ENCODE results near the gene STAMBP. TPM values are rescaled to one million over a fixed set of nuclear protein-coding genes. Genes with fewer than 3 reads are reported as not detected.

The STAMBP gene
- total and polyA plus RNA-seq, 9 of the 15 experiments (the other 6 are each of a cell fraction or from before 2014, with no cell fraction given): 36.9 to 75.2 (median 48.8) TPM

- no peak overlapping the region for H3K4me3 ChIP-seq
- TF ChIP-seq TEAD4 (IDR thresholded peaks at IDR 0.05; ENCODE audit: low read length) (0 out of 2 replicates have a peak, but pooled peaks have one; percentile 19), TEAD4 (CRISPR knock-in tag; IDR thresholded peaks at IDR 0.05; ENCODE audit: borderline replicate concordance) (no peak), DMBX1 (CRISPR knock-in tag; IDR thresholded peaks at IDR 0.05; ENCODE audit: borderline replicate concordance) (no peak), ZNF212 (CRISPR knock-in tag; IDR thresholded peaks at IDR 0.05) (no peak), FOS (IDR thresholded peaks at IDR 0.05; ENCODE audit: extremely low read depth, insufficient read length) (peak; percentile 37), JUND (IDR thresholded peaks at IDR 0.05; ENCODE audit: borderline replicate concordance, low read depth, low read length) (no peak), JUND (tag; IDR thresholded peaks at IDR 0.05; ENCODE audit: borderline replicate concordance, low read depth, low read length) (no peak), SRF (CRISPR knock-in tag; IDR thresholded peaks at IDR 0.05) (peak; percentile 94 to 99), ZNF316 (IDR thresholded peaks at IDR 0.05) (peak; percentile 32; the same call in 1 of the 2 replicates), ZNF592 (IDR thresholded peaks at IDR 0.05) (0 out of 2 replicates have a peak, but pooled peaks have one; percentile 1), NR2C2 (CRISPR knock-in tag; IDR thresholded peaks at IDR 0.05) (no peak), NR2C2 (tag; IDR thresholded peaks at IDR 0.05) (0 out of 2 replicates have a peak, but pooled peaks have one; percentile 22), NFYB (IDR thresholded peaks at IDR 0.05; ENCODE audit: extremely low read depth, insufficient read length) (peak; percentile 13), ZNF584 (CRISPR knock-in tag; IDR thresholded peaks at IDR 0.05; ENCODE audit: low read depth) (no peak), MEF2A (IDR thresholded peaks at IDR 0.05; ENCODE audit: control insufficient read depth, low read depth, low read length) (0 out of 2 replicates have a peak, but pooled peaks have one; percentile 37), PHTF2 (CRISPR knock-in tag; IDR thresholded peaks at IDR 0.05) (no peak), ZFP36 (IDR thresholded peaks at IDR 0.05; ENCODE audit: low read depth, low read length, partially characterized antibody) (peak; percentile 53), GABPB1 (CRISPR knock-in tag; IDR thresholded peaks at IDR 0.05) (no peak), POLR2A (conservative IDR thresholded peaks at IDR 0.05) (peak; percentile 61), ZNF12 (CRISPR knock-in tag; IDR thresholded peaks at IDR 0.05) (no peak), POLR2H (tag; IDR thresholded peaks at IDR 0.05; ENCODE audit: low read depth) (peak; percentile 43; the same call in 1 of the 2 replicates), KDM1A (IDR thresholded peaks at IDR 0.05) (no peak), ARID1B (IDR thresholded peaks at IDR 0.05) (0 out of 2 replicates have a peak, but pooled peaks have one; percentile 16)
Measured at GRCh38 chr2:73832930-73833329, 4.2 kb downstream of the STAMBP start.

More at GRCh38 chr2:73832930-73833329, 4.2 kb downstream of the STAMBP start:
- intact Hi-C loops (cut with micrococcal nuclease): no loop called here
- Histone ChIP-seq H2AFZ (ENCODE audit: low read depth, low read length) (no peak overlapping the region), H3K27ac (ENCODE audit: extremely low read depth, low read depth, low read length) (peak overlapping the region; percentile 71), H3K4me1 (replicated peaks in 1 of 2; ENCODE audit: control insufficient read depth in 2 of 2, insufficient read depth in 2 of 2, low read length in 2 of 2) (peaks cover 13 to 15% of the 10 kb centered on the region in 2 experiments; a peak in 4 of 5 replicates), H3K27me3 (ENCODE audit: control insufficient read depth in 2 of 2, insufficient read depth in 2 of 2, low read length in 2 of 2) (no peaks in the 10 kb centered on the region), H4K20me1 (replicated peaks; ENCODE audit: control insufficient read depth, insufficient read depth, low read length) (no peaks in the 10 kb centered on the region), H3K9me1 (ENCODE audit: control insufficient read depth, insufficient read depth, low read length) (no peaks in the 10 kb centered on the region), H3K9ac (ENCODE audit: insufficient read depth in 1 of 2, low read depth in 2 of 2, low read length in 2 of 2) (no peak overlapping the region), H3K36me3 (ENCODE audit: control insufficient read depth, insufficient read depth, low read length) (peaks cover 50% of the 10 kb centered on the region; the same call in 2 of the 3 replicates), H3K4me2 (ENCODE audit: insufficient read depth, low read length) (no peak overlapping the region), H3K9me3 (replicated peaks; ENCODE audit: control insufficient read depth, insufficient read depth, low read depth, low read length) (no peaks in the 10 kb centered on the region), H3K79me2 (ENCODE audit: control insufficient read depth, insufficient read depth, low read length) (peaks cover 22% of the 10 kb centered on the region)
- POLR2A ChIA-PET: interaction anchor here (0.8 to 1.0 kb wide), 2 partner anchors 20 to 96 kb away, joined by 3 to 4 read pairs; partner anchors contain the start of gene TPRKB
- ATAC-seq: peak; percentile 71
- CTCF ChIA-PET (ENCODE audit: low intra/inter-chr PET ratio): no interaction called here
- in situ Hi-C loops (cut with MboI): no loop called here
- BruUV-seq (replicated peaks): no TSS peak
- peak; percentile 20 to 49 (median 28) for DNase-seq (ENCODE audit: extremely low read depth in 1 of 4, low spot score in 3 of 4)
- no peak for FAIRE-seq
